Bone marrow (tissue), 2 donors: ENCODE results near the gene LRRC39.
"Not testable (repeated sequence)": the region's sequence is repeated elsewhere in the genome, so short reads cannot be mapped to it uniquely, and the experiment has no call there.

Experiments used
- DNase-seq, 2 donors: peaks; one replicate each; lab custom pipeline; 2025; lab: John Stamatoyannopoulos, UW

LRRC39 gene

GRCh38 chr1:100178091-100178490 is at the start of gene LRRC39:
Gene LRRC39 (minus strand): TSS chr1:100178256. CDS start chr1:100168516, 9,740 bp downstream.
- no peak for DNase-seq

- DNase-seq: no peak
These were observed 44.4 kb upstream of the LRRC39 start for GRCh38 chr1:100222428-100222827.

- no peak for DNase-seq
These were observed 41.8 kb upstream of the LRRC39 start for GRCh38 chr1:100219883-100220282.

- DNase-seq: no peak
These were observed 41.4 kb upstream of the LRRC39 start for GRCh38 chr1:100219457-100219856.

GRCh38 chr1:100217834-100218233 is 39.8 kb upstream of the LRRC39 start:
- DNase-seq: no peak

GRCh38 chr1:100215101-100215500 is 37.0 kb upstream of the LRRC39 start:
- DNase-seq: no peak

- no peak for DNase-seq
These were observed 35.1 kb upstream of the LRRC39 start for GRCh38 chr1:100213141-100213540.

GRCh38 chr1:100206301-100206700 is 28.2 kb upstream of the LRRC39 start:
- no peak for DNase-seq

- not testable (repeated sequence) for DNase-seq
These were observed 27.5 kb upstream of the LRRC39 start for GRCh38 chr1:100205593-100205992.

- DNase-seq: not testable (repeated sequence)
These were observed 27.0 kb upstream of the LRRC39 start for GRCh38 chr1:100205103-100205502.

GRCh38 chr1:100202703-100203102 is 24.6 kb upstream of the LRRC39 start:
- DNase-seq: not testable (repeated sequence)

- DNase-seq: not testable (repeated sequence)
These were observed 22.0 kb upstream of the LRRC39 start for GRCh38 chr1:100200060-100200459.

GRCh38 chr1:100198596-100198995 is 20.5 kb upstream of the LRRC39 start:
- DNase-seq: no peak

GRCh38 chr1:100188617-100189016 is 10.6 kb upstream of the LRRC39 start:
- no peak for DNase-seq

GRCh38 chr1:100187912-100188311 is 9.9 kb upstream of the LRRC39 start:
- DNase-seq: no peak

- DNase-seq: peak in 1 of 2 donors; percentile 55
These were observed 6.5 kb upstream of the LRRC39 start for GRCh38 chr1:100184536-100184935.

- no peak for DNase-seq
These were observed 5.3 kb upstream of the LRRC39 start for GRCh38 chr1:100183370-100183769.

GRCh38 chr1:100177295-100178041 is 588 bp downstream of the LRRC39 start:
- DNase-seq: no peak

- DNase-seq: no peak
These were observed 10.0 kb downstream of the LRRC39 start for GRCh38 chr1:100168051-100168450.

- DNase-seq: no peak
These were observed 13.4 kb downstream of the LRRC39 start for GRCh38 chr1:100164702-100165101.

- no peak for DNase-seq
These were observed 13.8 kb downstream of the LRRC39 start for GRCh38 chr1:100164216-100164615.

GRCh38 chr1:100162881-100163280 is 15.2 kb downstream of the LRRC39 start:
- DNase-seq: no peak

GRCh38 chr1:100152271-100152670 is 25.8 kb downstream of the LRRC39 start:
- DNase-seq: peak in 1 of 2 donors; percentile 8

GRCh38 chr1:100151679-100152078 is 26.4 kb downstream of the LRRC39 start:
- no peak for DNase-seq
